NCI-H2196 (cell line): Measurements from ENCODE around the gene PNLIPRP2.

Experiments used
- DNase-seq: peaks from one replicate; lab custom pipeline; 2025; ENCODE audit not compliant: unreplicated experiment; lab: John Stamatoyannopoulos, UW

PNLIPRP2 gene

GRCh38 chr10:116612107-116612769 lies 8.5 kb upstream of the PNLIPRP2 start:
- no peak for DNase-seq

GRCh38 chr10:116613471-116613870 lies 7.3 kb upstream of the PNLIPRP2 start:
- no peak for DNase-seq

GRCh38 chr10:116614796-116615195 lies 6.0 kb upstream of the PNLIPRP2 start:
- DNase-seq: no peak

GRCh38 chr10:116615199-116615776 lies 5.5 kb upstream of the PNLIPRP2 start:
- DNase-seq: no peak

- no peak for DNase-seq
These were observed 723 bp downstream of the PNLIPRP2 start for GRCh38 chr10:116621476-116621875.

GRCh38 chr10:116621934-116622655 lies 1.3 kb downstream of the PNLIPRP2 start:
- DNase-seq: no peak

- DNase-seq: no peak
These were observed 5.1 kb downstream of the PNLIPRP2 start for GRCh38 chr10:116625845-116626244.

GRCh38 chr10:116626815-116627214 lies 6.1 kb downstream of the PNLIPRP2 start:
- DNase-seq: no peak

GRCh38 chr10:116627386-116627933 lies 6.7 kb downstream of the PNLIPRP2 start:
- no peak for DNase-seq

GRCh38 chr10:116629340-116629739 lies 8.6 kb downstream of the PNLIPRP2 start:
- no peak for DNase-seq

GRCh38 chr10:116630020-116630419 lies 9.3 kb downstream of the PNLIPRP2 start:
- DNase-seq: no peak

- DNase-seq: no peak
These were observed 11.1 kb downstream of the PNLIPRP2 start for GRCh38 chr10:116631871-116632295.

GRCh38 chr10:116632596-116633215 lies 12.0 kb downstream of the PNLIPRP2 start:
- no peak for DNase-seq

GRCh38 chr10:116633216-116633600 lies 12.5 kb downstream of the PNLIPRP2 start:
- no peak for DNase-seq

- no peak for DNase-seq
These were observed 13.6 kb downstream of the PNLIPRP2 start for GRCh38 chr10:116634126-116634975.

- DNase-seq: no peak
These were observed 15.6 kb downstream of the PNLIPRP2 start for GRCh38 chr10:116636385-116636784.

- no peak for DNase-seq
These were observed 16.2 kb downstream of the PNLIPRP2 start for GRCh38 chr10:116636976-116637375.

GRCh38 chr10:116637830-116638229 lies 17.1 kb downstream of the PNLIPRP2 start:
- DNase-seq: no peak

GRCh38 chr10:116646502-116646901 lies 25.7 kb downstream of the PNLIPRP2 start:
- DNase-seq: no peak

GRCh38 chr10:116648903-116649302 lies 28.1 kb downstream of the PNLIPRP2 start:
- no peak for DNase-seq

- no peak for DNase-seq
These were observed 33.1 kb downstream of the PNLIPRP2 start for GRCh38 chr10:116653885-116654284.
